Activated T-cell treated with anti-CD3 and anti-CD28 coated beads, Interleukin-2, amount 50 U/mL, for 72 hours (primary cell): Measurements from ENCODE around the gene C9orf40. TPM values are rescaled to one million over a fixed set of nuclear protein-coding genes. Genes with fewer than 3 reads are reported as not detected.

Experiments
- ATAC-seq, 2 donors: fragments of 150-1000 bp; cut with Tn5 transposase; replicated peaks in 1 of 2; 2 replicates each; pipeline ENCODE4 v1.10.0; 2021; ENCODE audit warnings: moderate library complexity in 2 of 2, mild to moderate bottlenecking in 1 of 2
- DNase-seq, 2 donors: peaks; one replicate each; pipeline ENCODE4 v3.0.0; 2021 to 2022; ENCODE audit warnings: mixed read lengths in 1 of 2
- H3K27ac Mint-ChIP-seq: one replicate; pipeline ENCODE4 v1.8.0; 2022; ENCODE audit warnings: mild to moderate bottlenecking, moderate library complexity, mixed read lengths
- H3K27me3 Mint-ChIP-seq: one replicate; pipeline ENCODE4 v1.8.0; 2022; ENCODE audit warnings: low read depth, mixed read lengths
- H3K36me3 Mint-ChIP-seq, 2 donors: one replicate each; pipeline ENCODE4 v1.8.0; 2022; ENCODE audit warnings: mixed read lengths in 2 of 2, mild to moderate bottlenecking in 1 of 2; ENCODE audit not compliant: insufficient read depth in 2 of 2
- H3K4me1 Mint-ChIP-seq: one replicate; pipeline ENCODE4 v1.8.0; 2022; ENCODE audit warnings: low read depth, mixed read lengths
- H3K4me3 Mint-ChIP-seq, 2 donors: one replicate each; pipeline ENCODE4 v1.8.0; 2022; ENCODE audit warnings: mild to moderate bottlenecking in 2 of 2, mixed read lengths in 2 of 2, moderate library complexity in 2 of 2
- H3K9me3 Mint-ChIP-seq, 2 donors: one replicate each; pipeline ENCODE4 v1.8.0; 2022; ENCODE audit warnings: mixed read lengths in 2 of 2
- total RNA-seq, 2 donors: library from RNA; stranded (reverse); gene quantifications; one replicate each; pipeline ENCODE4 v1.2.3, GENCODE V29; 2022

Gene C9orf40, protein sequence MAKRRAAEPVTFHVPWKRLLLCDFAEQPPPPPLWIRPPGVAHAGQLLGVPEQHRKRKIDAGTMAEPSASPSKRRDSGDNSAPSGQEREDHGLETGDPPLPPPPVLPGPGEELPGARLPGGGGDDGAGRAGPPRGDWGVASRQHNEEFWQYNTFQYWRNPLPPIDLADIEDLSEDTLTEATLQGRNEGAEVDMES
- 10 to 100 TPM; 17.8 to 23.1 TPM for total RNA-seq

DNA sequence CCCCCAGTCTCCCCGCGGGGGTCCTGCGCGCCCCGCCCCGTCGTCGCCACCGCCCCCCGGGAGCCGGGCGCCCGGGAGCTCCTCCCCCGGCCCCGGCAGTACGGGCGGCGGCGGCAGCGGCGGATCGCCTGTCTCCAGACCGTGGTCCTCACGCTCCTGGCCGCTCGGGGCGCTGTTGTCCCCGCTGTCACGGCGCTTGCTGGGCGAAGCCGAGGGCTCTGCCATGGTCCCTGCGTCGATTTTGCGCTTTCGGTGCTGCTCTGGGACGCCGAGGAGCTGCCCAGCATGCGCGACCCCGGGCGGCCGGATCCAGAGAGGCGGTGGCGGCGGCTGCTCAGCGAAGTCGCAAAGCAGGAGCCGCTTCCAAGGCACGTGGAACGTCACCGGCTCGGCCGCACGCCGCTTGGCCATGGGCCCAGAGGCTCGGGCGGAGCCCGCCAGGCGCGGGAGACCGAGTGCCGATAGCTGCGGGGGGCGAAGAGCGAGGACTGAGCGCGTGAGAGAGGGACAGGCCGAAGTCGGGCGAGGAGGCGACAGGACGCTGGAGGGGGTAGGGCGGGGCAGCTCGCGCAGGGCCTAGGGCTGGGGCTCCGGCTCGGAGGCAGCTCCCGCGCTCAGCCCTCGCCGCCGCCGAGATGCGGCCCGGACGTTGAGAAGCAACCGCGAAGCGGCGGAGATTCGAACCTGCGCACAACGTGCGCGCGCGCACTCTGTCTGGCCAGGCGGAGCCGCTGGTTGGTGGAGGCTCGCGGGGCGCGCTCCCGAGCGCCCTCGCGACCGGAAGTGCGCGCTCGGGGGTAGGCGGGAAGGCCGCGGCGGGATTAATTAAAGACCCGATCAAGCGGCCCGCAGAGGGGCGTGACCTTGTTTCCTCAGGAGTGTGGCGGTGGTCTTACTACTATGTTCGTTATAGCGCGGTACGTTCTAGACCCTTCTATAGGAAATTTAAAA, at the start of gene C9orf40:
C9orf40 (minus strand) TSS at position 712 of the 951 bp plus-strand sequence; CDS start at position 411, 301 bp downstream.
- Mint-ChIP-seq H3K27ac (peak within 1 kb of the TSS; percentile 98), H3K36me3 (peaks cover 2 to 10% of the 10 kb centered on the region in 2 donors), H3K9me3 (no peaks in the 10 kb centered on the region), H3K27me3 (no peaks in the 10 kb centered on the region), H3K4me3 (peak within 1 kb of the TSS; percentile 91 to 98), H3K4me1 (peaks cover 42% of the 10 kb centered on the region)
- DNase-seq (peak; percentile 93 to 94), ATAC-seq (peak; percentile 90 to 91)

DNA sequence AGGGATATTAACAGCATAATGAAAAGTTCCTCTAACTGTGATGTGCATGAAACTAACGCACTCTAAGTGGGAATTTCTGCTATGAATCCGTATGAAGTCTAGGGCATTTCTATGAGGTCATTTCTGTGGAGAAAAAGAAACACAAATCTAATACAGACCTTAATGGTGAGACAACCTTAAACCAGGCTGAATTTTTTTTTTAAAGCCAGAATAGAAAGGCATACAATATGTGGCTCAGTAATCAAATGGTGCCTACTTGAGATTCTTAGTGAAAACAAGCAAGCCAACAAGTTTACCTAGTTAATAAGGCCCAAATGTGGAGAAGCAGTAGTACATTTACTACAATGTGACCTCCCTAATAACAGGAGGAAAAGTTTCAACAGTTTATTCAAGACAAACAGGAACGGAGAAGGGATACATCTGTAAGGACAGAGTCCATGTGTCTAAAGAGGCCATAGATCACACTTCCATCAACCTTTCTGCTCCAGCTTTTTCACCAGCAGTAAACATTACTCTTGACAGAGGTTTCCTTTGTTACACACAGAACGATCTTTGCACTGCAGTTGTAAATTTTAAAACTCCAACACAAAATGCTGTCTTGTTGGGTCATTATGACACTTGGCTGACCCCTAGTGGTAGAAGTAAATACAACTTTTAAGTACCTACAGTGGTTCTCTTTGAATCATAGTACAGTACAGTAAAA, 49.2 kb upstream of the C9orf40 start:
- peak in 1 of 2 donors; percentile 19 for DNase-seq
- Mint-ChIP-seq H3K4me3 (no peak overlapping the region), H3K36me3 (peaks cover 1 to 12% of the 10 kb centered on the region in 2 donors), H3K9me3 (no peaks in the 10 kb centered on the region), H3K4me1 (peaks cover 8% of the 10 kb centered on the region), H3K27me3 (no peaks in the 10 kb centered on the region), H3K27ac (no peak overlapping the region)
- ATAC-seq = peak; percentile 82 to 90

DNA sequence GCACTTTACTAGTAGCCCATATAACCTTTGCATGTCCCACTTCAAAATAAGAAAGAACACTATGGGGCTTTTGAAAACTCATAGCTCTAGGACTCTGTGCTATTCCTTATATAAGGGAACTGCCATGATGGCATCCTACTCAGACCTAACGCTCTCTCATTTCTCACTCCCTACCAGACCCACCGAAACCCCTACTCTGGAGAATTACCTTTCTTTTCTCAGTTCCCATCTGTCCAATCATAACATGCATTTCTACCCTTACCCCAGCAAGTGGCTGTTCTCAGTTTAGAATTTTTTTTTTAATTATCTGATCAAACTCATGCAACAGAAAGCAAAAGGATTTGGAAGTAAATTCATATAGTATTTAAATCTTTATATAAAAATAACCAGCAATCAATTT, 48.1 kb upstream of the C9orf40 start:
- ATAC-seq (no peak), DNase-seq (no peak)
- H3K9me3 Mint-ChIP-seq = no peaks in the 10 kb centered on the region
- no peaks in the 10 kb centered on the region for H3K27me3 Mint-ChIP-seq
- peaks cover 1 to 12% of the 10 kb centered on the region in 2 donors for H3K36me3 Mint-ChIP-seq
- H3K27ac Mint-ChIP-seq = no peak overlapping the region
- peaks cover 8% of the 10 kb centered on the region for H3K4me1 Mint-ChIP-seq
- H3K4me3 Mint-ChIP-seq = no peak overlapping the region

DNA sequence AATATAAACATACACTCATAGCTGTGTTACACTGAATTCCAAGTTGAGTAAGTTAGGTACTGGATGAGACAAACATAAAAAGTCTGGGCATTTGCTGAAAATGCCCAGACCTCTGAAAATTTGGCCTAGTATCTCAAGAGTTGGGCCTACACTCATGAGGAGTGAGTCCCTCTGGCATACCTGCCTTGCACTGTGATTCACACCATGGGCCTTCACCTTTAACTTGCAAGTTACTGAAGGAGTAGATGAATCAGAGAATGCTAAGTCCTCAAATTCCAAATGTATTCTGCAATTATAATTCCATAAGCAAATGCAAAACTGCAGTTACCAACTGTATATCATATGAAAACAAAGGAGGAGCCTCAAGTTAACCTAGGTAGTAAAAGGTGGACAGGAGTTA, 32.3 kb upstream of the C9orf40 start:
- no peaks in the 10 kb centered on the region for H3K27me3 Mint-ChIP-seq
- no peaks in the 10 kb centered on the region for H3K9me3 Mint-ChIP-seq
- no peaks in the 10 kb centered on the region for H3K4me1 Mint-ChIP-seq
- H3K4me3 Mint-ChIP-seq = no peak overlapping the region
- DNase-seq (no peak), ATAC-seq (no peak)
- peak overlapping the region; percentile 1 for H3K27ac Mint-ChIP-seq
- H3K36me3 Mint-ChIP-seq = peaks cover 0 to 3% of the 10 kb centered on the region in 2 donors

DNA sequence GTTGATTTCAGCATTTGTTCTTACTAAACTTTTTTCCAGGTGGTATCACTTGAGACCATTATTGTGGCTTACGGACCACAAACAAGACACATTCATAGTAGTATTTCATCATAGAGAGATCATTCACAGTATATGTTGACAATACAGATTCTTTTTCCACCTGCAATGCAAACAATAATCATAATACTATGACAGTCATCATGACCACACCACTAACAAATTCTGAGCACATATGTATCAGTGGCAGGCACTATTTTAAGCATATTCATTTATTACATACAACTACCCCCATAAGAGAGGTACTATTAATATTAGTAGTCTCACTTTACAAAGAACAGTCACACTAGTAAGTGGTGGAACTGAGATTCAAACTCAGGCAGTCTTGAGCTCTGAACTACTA, 31.0 kb upstream of the C9orf40 start:
- Mint-ChIP-seq H3K27ac (no peak overlapping the region), H3K4me3 (no peak overlapping the region), H3K4me1 (no peaks in the 10 kb centered on the region), H3K9me3 (no peaks in the 10 kb centered on the region), H3K36me3 (peaks cover 0 to 3% of the 10 kb centered on the region in 2 donors), H3K27me3 (no peaks in the 10 kb centered on the region)
- ATAC-seq (peak; percentile 27 to 64), DNase-seq (no peak)

DNA sequence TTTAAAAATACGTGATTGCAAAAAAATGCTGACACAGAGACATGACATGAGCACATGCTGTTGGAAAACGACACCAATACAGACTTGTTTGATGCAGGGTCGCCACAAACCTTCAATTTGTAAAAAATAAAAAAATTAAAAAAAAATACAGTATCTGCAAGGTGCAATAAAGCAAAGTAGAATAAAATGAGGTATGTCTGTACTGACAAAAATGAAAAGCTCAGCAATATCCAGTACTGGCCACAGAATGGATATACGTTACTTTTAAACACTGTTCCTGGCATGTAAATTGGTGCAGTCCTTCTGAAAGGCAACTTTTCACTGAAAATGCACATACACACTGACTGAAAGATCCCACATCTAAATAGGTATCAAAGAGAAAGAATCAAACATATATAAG, 27.1 kb upstream of the C9orf40 start:
- no peaks in the 10 kb centered on the region for H3K4me1 Mint-ChIP-seq
- peaks cover 0 to 2% of the 10 kb centered on the region in 2 donors for H3K9me3 Mint-ChIP-seq
- H3K36me3 Mint-ChIP-seq = peaks cover 8 to 25% of the 10 kb centered on the region in 2 donors
- no peak overlapping the region for H3K4me3 Mint-ChIP-seq
- no peak overlapping the region for H3K27ac Mint-ChIP-seq
- no peak for ATAC-seq
- DNase-seq = no peak
- H3K27me3 Mint-ChIP-seq = no peaks in the 10 kb centered on the region

DNA sequence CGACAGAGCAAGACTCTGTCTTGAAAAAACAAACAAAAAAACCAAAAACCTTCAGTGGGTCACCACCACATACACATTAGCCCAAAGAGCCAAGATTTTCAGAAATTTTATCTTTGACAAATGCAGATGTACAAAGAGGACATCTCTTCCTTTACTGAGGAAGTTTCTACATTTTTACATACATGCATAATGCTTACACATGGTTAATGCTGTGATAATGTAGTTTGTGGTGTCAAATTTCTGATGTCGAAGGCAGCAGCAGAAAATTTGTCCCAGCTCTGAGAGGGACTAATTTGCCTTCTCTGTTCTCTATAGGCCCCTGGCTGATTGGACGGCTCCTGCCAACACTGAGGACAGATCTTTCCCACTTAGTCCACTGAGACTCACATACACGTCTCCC, 24.6 kb upstream of the C9orf40 start:
- Mint-ChIP-seq H3K27me3 (no peaks in the 10 kb centered on the region), H3K4me3 (no peak overlapping the region), H3K9me3 (peaks cover 2% of the 10 kb centered on the region in 2 donors), H3K27ac (no peak overlapping the region), H3K36me3 (peaks cover 11 to 26% of the 10 kb centered on the region in 2 donors), H3K4me1 (no peaks in the 10 kb centered on the region)
- ATAC-seq (no peak), DNase-seq (no peak)

DNA sequence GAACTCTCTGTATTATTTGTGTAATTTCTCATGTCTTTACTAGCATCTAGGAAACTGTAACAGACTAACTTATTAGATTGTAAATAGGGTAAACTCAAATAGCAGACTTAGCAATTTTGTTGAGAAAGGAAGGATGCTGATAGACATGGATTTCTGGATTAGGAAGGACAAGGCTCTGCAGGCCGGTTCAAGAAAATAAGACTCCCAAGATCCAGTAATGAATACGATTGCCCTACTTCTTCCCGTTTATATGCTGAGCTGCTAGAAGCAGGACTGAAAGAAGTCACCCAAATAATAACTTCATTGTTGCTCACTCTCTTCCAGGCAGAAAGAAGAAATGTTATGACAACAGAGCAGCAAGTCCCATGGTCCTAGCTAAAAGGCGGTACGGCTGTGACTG, 22.8 kb upstream of the C9orf40 start:
- Mint-ChIP-seq H3K4me3 (no peak overlapping the region), H3K27me3 (no peaks in the 10 kb centered on the region), H3K4me1 (no peaks in the 10 kb centered on the region), H3K9me3 (peaks cover 2% of the 10 kb centered on the region in 2 donors), H3K27ac (no peak overlapping the region), H3K36me3 (peaks cover 11 to 26% of the 10 kb centered on the region in 2 donors)
- ATAC-seq (no peak), DNase-seq (no peak)

DNA sequence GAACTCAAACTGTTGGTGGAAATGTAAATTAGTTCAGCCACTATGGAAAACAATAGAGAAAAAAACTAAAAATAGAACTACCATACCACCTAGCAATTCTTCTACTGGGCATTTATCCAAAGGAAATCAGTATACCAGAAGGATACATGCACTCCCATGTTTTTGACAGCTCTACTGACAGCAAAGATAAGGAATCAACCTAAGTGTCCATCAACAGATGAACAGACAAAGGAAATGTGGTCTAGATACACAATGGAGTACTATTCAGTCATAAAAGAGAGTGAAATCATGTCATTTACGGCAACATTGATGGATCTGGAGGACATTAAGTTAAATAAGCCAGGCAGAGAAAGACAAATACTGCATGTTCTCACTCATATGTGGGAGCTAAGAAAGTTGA, 21.8 kb upstream of the C9orf40 start:
- H3K36me3 Mint-ChIP-seq = peaks cover 11 to 26% of the 10 kb centered on the region in 2 donors
- DNase-seq = no peak
- H3K4me3 Mint-ChIP-seq = no peak overlapping the region
- H3K9me3 Mint-ChIP-seq = peaks cover 2% of the 10 kb centered on the region in 2 donors
- no peak overlapping the region for H3K27ac Mint-ChIP-seq
- H3K4me1 Mint-ChIP-seq = no peaks in the 10 kb centered on the region
- ATAC-seq = no peak
- no peaks in the 10 kb centered on the region for H3K27me3 Mint-ChIP-seq

DNA sequence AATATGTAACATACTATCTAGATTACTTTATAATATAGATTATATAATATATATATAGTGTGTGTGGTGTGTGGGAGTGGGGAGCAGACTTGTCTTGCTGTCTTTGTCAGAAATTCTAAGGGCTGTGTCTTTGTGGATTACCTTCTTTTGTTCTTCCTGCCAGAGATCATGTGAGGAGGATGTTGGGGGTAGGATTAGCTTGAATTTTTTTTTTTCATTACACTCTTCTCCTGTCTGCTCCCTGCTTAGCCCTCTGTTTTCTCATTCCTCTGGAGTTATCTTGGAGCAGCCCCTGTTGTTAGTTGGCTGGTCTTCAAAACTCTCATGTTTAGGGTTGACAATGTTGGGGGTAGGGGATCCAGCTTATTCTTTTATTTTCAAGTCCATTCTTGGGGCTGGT, 21.0 kb upstream of the C9orf40 start:
- no peak overlapping the region for H3K27ac Mint-ChIP-seq
- no peaks in the 10 kb centered on the region for H3K4me1 Mint-ChIP-seq
- H3K9me3 Mint-ChIP-seq = peaks cover 2% of the 10 kb centered on the region in 2 donors
- no peak for ATAC-seq
- H3K27me3 Mint-ChIP-seq = no peaks in the 10 kb centered on the region
- no peak overlapping the region for H3K4me3 Mint-ChIP-seq
- peaks cover 11 to 26% of the 10 kb centered on the region in 2 donors for H3K36me3 Mint-ChIP-seq
- no peak for DNase-seq

DNA sequence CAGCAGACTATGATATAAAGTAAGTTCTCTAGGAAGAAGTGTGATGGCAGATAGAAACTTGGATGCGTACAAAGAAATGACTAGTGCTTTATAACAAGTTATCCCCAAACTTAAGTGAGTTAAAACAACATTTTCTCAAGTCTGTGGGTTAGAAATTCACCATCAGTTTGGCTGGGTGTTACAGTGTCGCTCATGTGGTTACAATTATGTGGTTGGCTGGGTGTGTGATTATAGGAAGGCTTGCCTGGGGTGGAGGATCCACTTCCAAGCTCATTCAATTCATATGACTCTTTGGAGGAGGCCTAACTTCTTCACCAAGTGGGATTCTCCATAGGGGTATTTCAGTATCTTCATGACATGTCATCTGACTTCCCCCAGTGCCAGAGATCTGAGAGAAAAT, 10.3 kb upstream of the C9orf40 start:
- ATAC-seq = no peak
- Mint-ChIP-seq H3K4me1 (no peaks in the 10 kb centered on the region), H3K27me3 (no peaks in the 10 kb centered on the region), H3K4me3 (no peak overlapping the region), H3K36me3 (peaks cover 13 to 20% of the 10 kb centered on the region in 2 donors), H3K9me3 (peaks cover 6 to 7% of the 10 kb centered on the region in 2 donors), H3K27ac (no peak overlapping the region)
- DNase-seq = no peak

DNA sequence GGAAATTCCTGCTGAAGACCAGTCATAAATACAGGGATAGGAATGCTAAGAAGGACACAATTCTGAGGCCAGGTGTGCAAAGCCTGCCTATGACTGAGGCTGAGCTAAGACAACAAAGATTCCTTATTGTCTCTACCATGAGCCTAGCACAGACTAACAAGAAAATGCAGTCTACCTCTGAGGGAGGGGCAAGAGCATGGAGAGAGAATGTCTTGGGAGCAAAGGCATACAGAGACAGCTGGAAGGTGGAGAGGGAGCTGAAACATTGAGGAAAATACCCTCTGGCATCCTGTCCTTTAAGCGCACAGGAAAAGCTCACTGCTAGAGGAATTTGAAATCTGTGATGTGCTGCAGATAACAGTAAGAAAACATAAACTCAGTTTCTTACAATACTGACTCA, 8.8 kb upstream of the C9orf40 start:
- no peak for ATAC-seq
- Mint-ChIP-seq H3K27ac (peak overlapping the region; percentile 48), H3K27me3 (no peaks in the 10 kb centered on the region)

DNA sequence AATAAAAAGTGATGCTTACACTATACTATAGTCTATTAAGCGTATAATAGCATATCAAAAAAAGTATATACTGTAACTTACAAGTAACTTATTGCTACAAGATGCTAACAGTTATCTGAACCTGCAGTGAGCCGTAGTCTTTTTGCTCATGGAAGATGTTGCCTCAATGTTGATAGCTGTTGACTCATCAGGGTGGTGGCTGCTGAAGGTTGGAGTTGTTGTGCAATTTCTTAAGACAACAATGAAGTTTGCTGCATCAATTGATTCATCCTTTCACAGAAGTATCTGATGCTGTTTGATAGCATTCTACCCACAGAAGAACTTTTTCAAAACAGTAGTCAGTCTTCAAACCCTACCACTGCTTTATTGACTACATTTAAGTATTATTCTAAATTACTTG, 7.8 kb upstream of the C9orf40 start:
- Mint-ChIP-seq H3K36me3 (peaks cover 13 to 20% of the 10 kb centered on the region in 2 donors), H3K9me3 (peaks cover 6 to 7% of the 10 kb centered on the region in 2 donors), H3K4me1 (no peaks in the 10 kb centered on the region), H3K27ac (no peak overlapping the region), H3K27me3 (no peaks in the 10 kb centered on the region), H3K4me3 (no peak overlapping the region)
- DNase-seq (no peak), ATAC-seq (peak; percentile 39 to 78)

More for the DNA sequence above, 8.8 kb upstream of the C9orf40 start:
- DNase-seq = no peak
- Mint-ChIP-seq H3K4me3 (no peak overlapping the region), H3K9me3 (peaks cover 6 to 7% of the 10 kb centered on the region in 2 donors), H3K4me1 (no peaks in the 10 kb centered on the region), H3K36me3 (peaks cover 13 to 20% of the 10 kb centered on the region in 2 donors)
